CD4-positive, alpha-beta T cell treated with Interleukin-15 for 4 hours (primary cell): Measurements from ENCODE around the gene ATRX.

Source experiments
- DNase-seq: peaks from one replicate; pipeline ENCODE4 v3.0.0-alpha.2; 2020; ENCODE audit warnings: low spot score

ATRX gene

DNA sequence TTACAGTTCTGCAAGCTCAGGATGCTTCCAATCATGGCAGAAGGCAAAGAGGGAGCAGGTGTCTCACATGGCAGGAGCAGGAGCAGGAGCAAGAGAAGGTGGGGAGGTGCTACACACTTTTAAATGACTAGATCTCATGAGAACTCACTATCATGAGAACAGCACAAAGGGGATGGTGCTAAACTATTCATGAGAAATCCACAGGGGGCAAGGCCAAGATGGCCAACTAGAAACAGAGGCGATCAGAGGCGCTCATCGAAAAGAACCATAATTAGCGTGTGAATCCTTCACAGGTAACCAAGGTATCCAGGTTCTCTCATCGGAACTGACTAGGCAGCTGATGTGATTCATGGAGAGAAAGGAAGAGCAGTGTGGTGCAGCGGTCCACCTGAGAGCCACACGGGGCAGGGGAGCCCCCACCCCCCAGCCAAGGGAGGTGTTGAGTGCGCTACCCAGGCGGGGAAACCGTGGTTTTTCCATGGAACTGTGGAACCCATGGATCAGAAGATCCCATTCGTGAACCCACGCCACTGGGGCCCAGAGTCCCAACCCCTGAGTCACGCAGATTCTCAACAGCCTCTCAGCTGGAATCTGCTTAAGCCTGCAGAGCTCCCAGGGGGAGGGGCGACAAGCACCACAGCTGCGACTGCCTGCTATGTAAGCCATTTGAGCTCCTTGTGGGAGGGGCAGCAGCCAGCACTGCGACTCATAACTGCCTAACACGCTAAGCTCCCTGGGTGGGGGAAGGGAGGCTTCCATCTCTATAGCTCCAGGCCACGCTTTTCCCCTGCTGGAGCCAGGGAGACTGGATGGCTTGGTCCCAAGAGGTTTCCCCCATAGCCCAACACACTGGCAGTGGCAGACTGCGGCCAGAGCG lies 292.1 kb downstream of the ATRX start:
- DNase-seq = no peak

DNA sequence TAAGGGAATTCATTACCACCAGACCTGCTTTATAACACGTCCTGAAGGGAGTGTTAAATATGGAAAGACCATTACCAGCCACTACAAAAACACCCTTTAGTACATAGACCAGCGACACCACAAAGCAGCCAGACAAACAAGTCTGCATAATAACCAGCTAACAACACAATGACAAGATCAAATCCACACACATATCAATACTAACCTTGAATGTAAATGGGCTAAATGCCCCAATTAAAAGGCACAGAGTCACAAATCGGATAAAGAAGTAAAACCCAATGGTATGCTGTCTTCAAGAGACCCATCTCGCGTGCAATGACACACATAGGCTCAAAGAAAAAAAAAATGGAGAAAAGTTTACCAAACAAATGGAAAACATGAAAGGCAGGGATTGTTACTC lies 302.0 kb downstream of the ATRX start:
- DNase-seq = no peak

- DNase-seq = no peak
These were observed 330.6 kb downstream of the ATRX start for GRCh38 chrX:77455437-77455836.
